Omental fat pad (tissue), 4 donors: Measurements from ENCODE around the gene C18orf63. TPM values are rescaled to one million over a fixed set of nuclear protein-coding genes. Genes with fewer than 3 reads are reported as not detected.
"Not testable (repeated sequence)": the region's sequence is repeated elsewhere in the genome, so short reads cannot be mapped to it uniquely, and the experiment has no call there.

Experiments
- ATAC-seq: fragments of 150-250 bp; one replicate; pipeline ENCODE4 v1.9.1; 2016; ENCODE audit warnings: mild to moderate bottlenecking, moderate library complexity; ENCODE audit not compliant: low FRiP score
- DNase-seq: peaks from one replicate; pipeline ENCODE4 v3.0.0-alpha.2; 2019; ENCODE audit warnings: low spot score
- total RNA-seq, 4 donors: library from RNA; depleted of rRNA; stranded (reverse); fragments of >200 nt; gene quantifications; one replicate each; pipeline ENCODE4 v1.1.0, GENCODE V29; 2016
- TF ChIP-seq, protein P1 (sequence below), 3 donors: fragments of 450-650 bp; IDR thresholded peaks; one replicate each; pipeline ENCODE4 v1.5.1; 2016 to 2017; ENCODE audit warnings: antibody characterized with exemption in 3 of 3, mild to moderate bottlenecking in 3 of 3, moderate library complexity in 2 of 3

Gene C18orf63
- total RNA-seq, 4 donors from 2014 or later = not detected

DNA sequence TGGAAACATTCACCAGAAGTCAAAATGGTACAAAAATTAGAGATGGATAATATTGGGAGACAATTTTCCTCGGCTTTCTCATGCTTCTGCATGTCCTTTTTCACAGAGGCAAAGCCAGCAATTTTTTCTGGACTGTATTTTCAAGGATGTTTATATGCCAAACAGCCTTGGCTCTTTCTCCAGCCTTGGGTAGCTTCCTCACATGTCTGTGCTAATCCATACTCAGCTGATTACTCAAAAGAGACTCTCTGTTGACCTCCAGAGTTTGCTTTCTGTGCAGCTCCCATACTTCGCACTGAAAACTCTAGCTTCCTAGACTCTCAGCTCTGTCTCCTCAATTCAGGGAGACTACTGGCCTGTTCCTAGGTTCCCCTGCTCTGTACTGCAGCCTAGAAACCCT is 10.6 kb downstream of the C18orf63 start:
- TF ChIP-seq, protein P1, sequence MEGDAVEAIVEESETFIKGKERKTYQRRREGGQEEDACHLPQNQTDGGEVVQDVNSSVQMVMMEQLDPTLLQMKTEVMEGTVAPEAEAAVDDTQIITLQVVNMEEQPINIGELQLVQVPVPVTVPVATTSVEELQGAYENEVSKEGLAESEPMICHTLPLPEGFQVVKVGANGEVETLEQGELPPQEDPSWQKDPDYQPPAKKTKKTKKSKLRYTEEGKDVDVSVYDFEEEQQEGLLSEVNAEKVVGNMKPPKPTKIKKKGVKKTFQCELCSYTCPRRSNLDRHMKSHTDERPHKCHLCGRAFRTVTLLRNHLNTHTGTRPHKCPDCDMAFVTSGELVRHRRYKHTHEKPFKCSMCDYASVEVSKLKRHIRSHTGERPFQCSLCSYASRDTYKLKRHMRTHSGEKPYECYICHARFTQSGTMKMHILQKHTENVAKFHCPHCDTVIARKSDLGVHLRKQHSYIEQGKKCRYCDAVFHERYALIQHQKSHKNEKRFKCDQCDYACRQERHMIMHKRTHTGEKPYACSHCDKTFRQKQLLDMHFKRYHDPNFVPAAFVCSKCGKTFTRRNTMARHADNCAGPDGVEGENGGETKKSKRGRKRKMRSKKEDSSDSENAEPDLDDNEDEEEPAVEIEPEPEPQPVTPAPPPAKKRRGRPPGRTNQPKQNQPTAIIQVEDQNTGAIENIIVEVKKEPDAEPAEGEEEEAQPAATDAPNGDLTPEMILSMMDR (IDR thresholded peaks at IDR 0.05) = no peak
- no peak for ATAC-seq
- no peak for DNase-seq

DNA sequence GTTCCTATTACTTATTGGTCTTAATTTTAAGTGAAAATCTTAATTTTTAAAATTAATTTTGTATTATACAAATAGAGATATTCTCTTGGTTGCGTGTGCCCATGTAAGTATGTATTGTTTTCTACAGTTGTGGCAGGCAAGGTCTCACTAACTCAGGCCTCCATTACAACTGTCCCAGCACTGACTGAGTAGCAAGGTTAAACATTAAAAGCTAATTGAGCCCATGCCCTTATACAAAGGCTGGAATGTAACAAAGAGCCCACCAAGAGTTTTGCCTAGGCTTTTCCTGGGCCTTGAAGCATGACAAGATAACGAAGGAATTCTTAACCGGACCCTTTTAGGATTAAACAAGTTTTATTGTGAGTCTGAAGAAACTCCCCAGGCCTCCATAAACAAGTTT is 11.2 kb downstream of the C18orf63 start:
- not testable (repeated sequence) for ATAC-seq, DNase-seq

DNA sequence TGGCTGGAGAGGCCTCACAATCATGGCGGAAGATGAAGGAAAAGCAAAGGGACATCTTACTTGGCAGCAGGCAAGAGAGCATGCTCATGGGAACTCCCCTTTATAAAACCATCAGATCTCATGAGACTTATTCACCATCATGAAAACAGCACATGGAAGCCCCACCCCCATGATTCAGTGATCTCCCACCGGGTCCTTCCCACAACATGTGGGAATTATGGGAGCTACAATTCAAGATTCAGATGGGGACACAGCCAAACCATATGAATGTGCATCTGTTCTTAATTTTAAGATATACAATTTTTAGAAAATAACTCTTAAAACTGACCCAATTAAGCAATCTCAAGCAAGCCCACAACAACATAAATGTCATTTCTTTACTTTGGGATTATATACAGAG is 12.6 kb downstream of the C18orf63 start:
- TF ChIP-seq, protein P1 (IDR thresholded peaks at IDR 0.05) = no peak
- no peak for ATAC-seq
- no peak for DNase-seq

DNA sequence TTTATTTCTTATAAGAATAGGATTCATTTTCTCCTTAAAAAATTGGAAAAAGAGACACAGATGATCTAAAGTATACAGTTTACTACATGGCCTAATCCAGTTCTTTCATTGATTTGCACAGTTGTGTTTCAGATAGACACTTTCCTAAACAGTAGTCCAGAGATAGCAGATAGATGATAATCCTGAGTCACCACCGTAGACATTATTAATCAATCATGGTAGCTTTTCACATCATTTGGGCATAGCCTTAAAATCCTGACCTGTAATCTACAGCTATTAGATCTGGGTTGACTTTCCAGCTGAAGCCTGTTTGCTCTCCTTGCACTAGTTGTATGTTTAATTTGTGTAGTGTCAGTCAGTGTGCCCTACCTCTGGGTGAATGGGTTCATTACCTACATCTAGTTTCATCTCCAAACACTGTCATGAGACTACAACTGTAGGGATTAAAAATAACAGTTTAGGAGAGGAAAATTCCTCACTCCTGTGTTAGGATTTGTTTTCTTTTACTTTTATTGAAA is 14.1 kb downstream of the C18orf63 start:
- DNase-seq (no peak), ATAC-seq (no peak)
- TF ChIP-seq, protein P1 (IDR thresholded peaks at IDR 0.05) = no peak

DNA sequence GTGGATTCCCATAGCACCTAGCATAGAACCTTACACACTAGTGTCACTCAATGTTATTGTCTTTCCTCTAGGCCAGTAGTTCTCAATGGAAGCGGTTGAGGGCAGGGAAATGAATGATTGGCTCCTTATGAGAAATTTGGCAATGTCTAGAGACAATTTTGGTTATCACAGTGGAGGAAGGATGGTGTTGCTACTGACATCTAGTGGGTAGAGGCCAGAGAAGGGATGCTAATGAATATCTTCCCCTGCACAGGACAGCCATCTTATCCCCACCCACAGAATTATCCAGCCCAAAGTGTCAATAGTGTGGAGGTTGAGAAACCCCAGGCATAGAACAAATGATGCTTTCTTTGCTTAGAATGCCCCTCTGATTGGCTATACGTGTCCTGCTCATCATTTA is 15.8 kb downstream of the C18orf63 start:
- TF ChIP-seq, protein P1 (IDR thresholded peaks at IDR 0.05) = no peak
- no peak for ATAC-seq
- no peak for DNase-seq

DNA sequence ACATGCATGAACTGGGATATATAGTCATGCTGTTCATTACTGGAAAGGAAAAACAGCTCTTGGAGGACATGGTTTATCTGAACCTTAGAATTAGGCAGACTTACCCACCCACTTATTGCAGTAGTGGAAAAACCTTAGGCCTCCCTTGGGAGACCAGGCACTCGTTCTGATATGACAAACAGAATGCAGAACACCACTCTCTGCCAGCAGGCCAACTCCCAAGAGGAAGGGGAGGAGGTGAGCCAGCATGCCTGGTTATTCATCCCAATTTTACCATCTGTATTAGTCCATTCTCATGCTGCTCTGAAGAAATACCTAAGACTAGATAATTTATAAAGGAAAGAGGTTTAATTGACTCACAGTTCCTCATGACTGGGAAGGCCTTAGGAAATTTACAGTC is 17.5 kb downstream of the C18orf63 start:
- ATAC-seq (peak; percentile 10), DNase-seq (no peak)
- TF ChIP-seq, protein P1 (IDR thresholded peaks at IDR 0.05) = no peak

DNA sequence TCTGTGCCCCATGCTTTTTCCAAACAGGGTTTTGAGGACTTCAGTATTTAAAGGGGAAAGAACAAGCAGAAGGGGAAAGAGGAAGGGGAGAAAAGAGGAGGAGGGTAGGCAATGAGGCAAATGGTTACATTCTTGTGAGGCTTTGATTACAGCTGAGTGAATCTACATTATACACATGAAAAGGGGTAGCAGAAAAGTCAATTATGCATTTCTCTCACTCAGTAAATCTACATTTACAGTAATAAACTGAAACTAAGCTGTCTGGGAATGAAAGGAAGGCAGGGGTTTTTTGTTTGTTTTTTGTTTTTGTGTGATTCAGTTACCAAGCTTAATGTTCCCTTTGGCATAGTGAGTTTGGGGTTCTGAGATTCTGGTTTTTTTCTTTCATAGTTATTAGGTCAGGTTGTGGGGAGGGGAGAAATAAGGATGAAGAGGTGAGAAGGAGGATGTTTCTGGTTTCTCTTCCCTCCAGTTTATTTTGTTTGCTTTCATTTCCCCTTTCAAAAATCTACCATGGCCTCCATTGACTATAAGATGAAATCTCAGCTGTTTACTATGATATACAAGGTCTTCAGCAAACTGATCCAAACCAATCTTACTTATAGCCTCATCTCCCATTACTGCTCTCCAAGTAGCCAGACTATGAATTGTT is 18.7 kb downstream of the C18orf63 start:
- no peak for DNase-seq
- ATAC-seq = no peak
- TF ChIP-seq, protein P1 (IDR thresholded peaks at IDR 0.05) = no peak
